Measurements from ENCODE around the gene PPIP5K2. TPM values are rescaled to one million over a fixed set of nuclear protein-coding genes. Genes with fewer than 3 reads are reported as not detected.

The PPIP5K2 gene
- total and polyA plus RNA-seq, 2 of the 8 experiments (the other 6 are each of a cell fraction or from before 2014, with no cell fraction given) = 14.8 to 46.6 TPM

- TF ChIP-seq NANOG (IDR thresholded peaks at IDR 0.05; ENCODE audit: insufficient read depth, low read depth, low read length, poor library complexity, severe bottlenecking) (peak; percentile 33), HDAC6 (IDR thresholded peaks at IDR 0.05; ENCODE audit: low read depth, low read length) (no peak), ATF2 (IDR thresholded peaks at IDR 0.05; ENCODE audit: low read length) (peak; percentile 92), GTF2F1 (IDR thresholded peaks at IDR 0.05; ENCODE audit: borderline replicate concordance, low read depth, low read length) (0 out of 2 replicates have a peak, but pooled peaks have one; percentile 47), TCF12 (IDR thresholded peaks at IDR 0.05; ENCODE audit: low read depth, low read length) (no peak), ZNF274 (IDR thresholded peaks at IDR 0.05; ENCODE audit: borderline replicate concordance, extremely low read depth, low read length) (no peak), SP1 (IDR thresholded peaks at IDR 0.05; ENCODE audit: low read depth, low read length) (peak; percentile 84), SP2 (IDR thresholded peaks at IDR 0.05; ENCODE audit: low read length) (no peak), SIN3A (conservative IDR thresholded peaks at IDR 0.05 in 1 of 2, IDR thresholded peaks at IDR 0.05 in 1 of 2; ENCODE audit: low read depth in 1 of 2, low read length in 2 of 2) (peak; percentile 90 to 96), ASH2L (IDR thresholded peaks at IDR 0.05; ENCODE audit: low read length) (peak; percentile 97), RNF2 (IDR thresholded peaks at IDR 0.05; ENCODE audit: borderline replicate concordance, low read depth, low read length, missing control alignments, poor library complexity, severe bottlenecking) (no peak), BRCA1 (IDR thresholded peaks at IDR 0.05; ENCODE audit: low read depth, low read length) (no peak), TEAD4 (IDR thresholded peaks at IDR 0.05; ENCODE audit: low read depth, low read length) (peak; percentile 60; the same call in 1 of the 2 replicates), SIRT6 (IDR thresholded peaks at IDR 0.05; ENCODE audit: low read length) (no peak), RBBP5 (IDR thresholded peaks at IDR 0.05; ENCODE audit: borderline replicate concordance, low read depth, low read length) (peak; percentile 59; the same call in 1 of the 2 replicates), KDM5A (IDR thresholded peaks at IDR 0.05; ENCODE audit: low read length) (peak; percentile 53; the same call in 1 of the 2 replicates), TAF7 (optimal IDR thresholded peaks at IDR 0.05; ENCODE audit: borderline replicate concordance, low read depth, low read length) (peak; percentile 80), PHF8 (conservative IDR thresholded peaks at IDR 0.05; ENCODE audit: low read depth, low read length) (peak; percentile 89)
Measured at GRCh38 chr5:103119765-103120606, at the start of gene PPIP5K2, which contains the start of gene GIN1 (continued).

All from H1 (cell line).